HG03354 (cell line): ENCODE data around the gene BAAT.
"Not testable (repeated sequence)": the region's sequence is repeated elsewhere in the genome, so short reads cannot be mapped to it uniquely, and the experiment has no call there.

Experiments
- ATAC-seq: cut with Tn5 transposase; IDR thresholded peaks from one replicate; pipeline ENCODE4 v1.9.1; 2021; ENCODE audit warnings: mild to moderate bottlenecking; ENCODE audit not compliant: unreplicated experiment, poor library complexity, severe bottlenecking

BAAT gene

DNA sequence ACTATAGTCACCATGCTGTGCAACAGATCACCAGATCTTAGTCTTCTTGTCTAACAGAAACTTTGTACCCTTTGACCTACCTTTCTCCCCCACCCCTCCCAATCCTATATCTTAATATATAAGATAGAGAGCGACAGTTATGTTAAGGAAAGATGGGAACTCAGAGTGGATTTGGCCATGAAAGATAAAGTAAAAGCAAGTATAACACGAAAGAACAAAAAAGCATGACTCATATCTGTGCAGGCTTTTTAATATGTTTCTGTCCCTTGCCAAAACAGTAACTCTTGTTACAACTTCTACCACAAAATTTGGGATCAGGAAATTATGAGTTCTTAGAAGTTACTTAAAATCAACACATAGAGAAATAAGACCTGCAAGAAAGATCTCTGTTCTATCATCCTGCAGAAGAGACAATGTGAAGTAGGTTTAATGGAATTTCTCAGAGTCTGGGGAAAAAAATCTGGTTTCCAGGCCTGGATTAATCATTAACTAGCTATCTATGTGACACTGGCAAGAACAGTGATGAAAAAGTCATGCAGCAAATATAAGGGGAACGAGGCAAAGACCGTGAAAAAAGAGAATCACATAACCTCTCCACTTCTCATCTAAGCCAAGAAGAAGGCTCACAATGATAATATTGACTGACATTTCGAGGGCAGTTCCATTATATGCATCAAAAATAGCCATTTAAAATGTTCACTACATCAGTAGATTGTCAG, 18.6 kb downstream of the BAAT start:
- no peak for ATAC-seq

DNA sequence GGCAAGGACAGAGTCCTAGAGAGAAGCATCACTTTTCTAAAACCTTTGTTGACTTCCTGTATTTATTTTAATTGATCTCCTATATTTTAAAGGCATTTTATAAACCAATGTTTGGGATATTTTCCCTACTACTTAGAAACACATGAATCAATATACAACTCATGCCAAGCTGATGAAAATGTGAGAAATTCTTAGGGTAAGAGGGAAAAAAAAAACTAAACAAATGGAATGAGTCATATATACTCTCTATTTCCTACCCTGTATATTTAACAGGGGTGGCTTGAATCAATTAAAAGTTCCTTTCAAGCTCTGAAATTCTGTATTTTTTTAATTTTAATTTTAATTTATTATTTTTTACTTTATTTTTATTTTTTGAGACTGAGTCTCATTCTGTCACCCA, 19.6 kb downstream of the BAAT start:
- no peak for ATAC-seq

DNA sequence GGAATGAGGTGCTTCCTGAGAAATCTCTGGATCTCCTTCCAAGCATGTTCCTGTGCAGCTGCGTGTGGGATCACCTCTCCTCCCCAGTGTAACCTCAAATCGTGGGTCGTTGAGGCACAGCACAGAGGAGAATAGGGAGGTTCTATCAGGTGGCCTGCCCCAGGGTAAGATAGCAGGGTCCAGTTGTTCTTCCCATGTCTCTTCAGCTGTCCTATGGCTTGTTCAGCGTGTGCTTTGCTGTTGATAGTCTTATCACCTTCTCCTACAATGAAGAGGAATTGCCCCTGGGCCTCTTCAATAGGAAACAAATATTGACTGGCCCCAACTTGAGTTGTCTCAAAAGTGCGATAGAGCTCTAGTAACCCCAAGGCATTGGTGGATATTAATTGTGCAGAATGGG, 22.4 kb downstream of the BAAT start:
- no peak for ATAC-seq

DNA sequence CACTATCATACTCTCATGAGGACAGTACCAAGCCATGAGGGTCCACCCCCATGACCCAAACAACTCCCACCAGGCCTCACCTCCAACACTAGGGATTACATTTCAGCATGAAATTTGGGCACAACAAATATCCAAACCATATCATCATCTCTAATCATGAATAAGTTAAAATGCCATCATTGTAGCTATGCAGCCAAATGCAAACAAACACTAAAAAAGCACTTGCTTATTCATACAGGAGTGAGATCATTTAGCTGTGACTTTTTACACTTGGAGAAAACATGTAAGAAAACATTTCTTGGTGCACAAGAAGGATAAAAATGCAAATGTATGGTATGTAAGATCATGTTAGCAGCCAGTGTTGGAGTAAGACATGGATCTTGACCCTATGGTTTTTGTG, 24.2 kb downstream of the BAAT start:
- ATAC-seq, result no peak

DNA sequence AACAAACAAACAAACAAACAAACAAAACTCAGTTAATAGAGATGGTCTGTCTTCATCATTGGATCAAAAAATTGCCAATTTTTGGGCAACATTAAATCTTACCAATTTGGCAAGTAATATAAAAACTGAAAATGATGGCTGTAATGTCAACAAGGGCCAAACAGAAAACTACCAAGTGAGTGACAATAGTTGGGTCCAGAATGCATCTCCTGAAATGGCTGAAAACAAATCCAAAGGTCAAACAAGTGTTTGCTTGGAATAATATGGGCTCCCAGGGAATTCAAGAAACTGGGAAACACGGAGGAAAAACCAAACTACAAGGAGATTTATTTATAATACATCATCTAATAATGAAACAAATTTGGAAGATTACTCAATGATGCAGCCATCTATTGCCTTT, 25.1 kb downstream of the BAAT start:
- ATAC-seq, result no peak

DNA sequence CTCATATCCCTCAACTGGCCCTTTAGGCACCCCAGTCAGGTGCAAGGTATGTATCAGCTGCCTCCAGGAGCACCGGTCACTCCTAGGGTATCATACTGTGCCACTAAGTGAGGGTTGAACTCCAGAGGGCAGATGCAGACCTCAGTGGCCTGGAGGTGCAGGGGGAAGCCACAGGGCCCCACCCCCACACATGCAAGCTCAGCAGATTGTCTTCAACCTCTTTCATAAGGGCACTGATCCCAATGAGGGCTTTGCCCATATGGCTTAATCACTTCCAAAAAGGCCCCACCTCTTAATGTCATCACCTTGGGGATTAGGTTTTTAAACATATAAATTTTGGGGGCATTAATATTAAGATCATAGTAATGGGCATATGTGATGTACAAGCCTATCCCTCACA, 28.2 kb downstream of the BAAT start:
- ATAC-seq, result no peak

DNA sequence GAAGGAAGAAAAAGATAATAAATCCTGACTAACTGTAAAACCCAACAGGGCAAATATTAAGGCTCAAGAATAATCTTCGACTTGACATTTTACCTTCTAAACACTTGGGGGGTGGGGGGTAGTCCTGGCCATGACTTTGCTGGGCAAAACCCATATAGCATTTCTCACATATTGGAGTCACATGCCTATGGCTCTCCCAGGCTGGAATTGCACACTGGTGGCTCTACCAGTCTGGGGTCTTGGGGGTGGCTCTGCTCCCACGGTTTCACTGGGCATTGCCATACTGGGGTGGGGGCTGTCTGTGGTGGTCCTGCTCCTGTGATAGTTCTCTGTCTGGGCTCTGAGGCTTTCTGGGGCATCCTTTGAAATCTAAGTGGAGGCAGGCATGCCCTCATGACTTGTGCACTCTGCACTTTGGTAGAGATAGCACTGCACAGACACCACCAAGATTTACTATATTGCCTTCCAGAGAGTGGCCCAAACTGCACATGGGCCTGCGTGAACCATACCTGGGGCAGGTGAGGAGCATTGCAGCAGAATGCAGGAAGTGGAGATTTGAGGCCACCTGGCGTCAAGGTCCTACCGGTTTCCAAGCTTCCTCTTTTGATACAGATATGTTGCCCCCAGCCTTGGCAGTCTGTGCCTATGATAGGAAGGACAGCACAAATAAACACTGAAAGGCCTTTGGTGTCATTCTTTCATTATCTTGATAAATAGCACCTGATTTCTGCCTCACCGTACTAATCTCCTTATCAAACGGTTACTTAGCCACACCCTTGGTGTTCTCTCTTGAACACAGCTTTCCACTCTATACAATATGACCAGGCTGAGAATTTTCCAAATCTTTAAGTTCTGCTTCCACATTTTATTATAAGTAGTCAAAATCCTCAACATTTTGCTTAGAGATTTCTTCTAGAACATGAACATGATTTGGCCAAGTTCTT, 29.8 kb downstream of the BAAT start:
- ATAC-seq, result no peak

DNA sequence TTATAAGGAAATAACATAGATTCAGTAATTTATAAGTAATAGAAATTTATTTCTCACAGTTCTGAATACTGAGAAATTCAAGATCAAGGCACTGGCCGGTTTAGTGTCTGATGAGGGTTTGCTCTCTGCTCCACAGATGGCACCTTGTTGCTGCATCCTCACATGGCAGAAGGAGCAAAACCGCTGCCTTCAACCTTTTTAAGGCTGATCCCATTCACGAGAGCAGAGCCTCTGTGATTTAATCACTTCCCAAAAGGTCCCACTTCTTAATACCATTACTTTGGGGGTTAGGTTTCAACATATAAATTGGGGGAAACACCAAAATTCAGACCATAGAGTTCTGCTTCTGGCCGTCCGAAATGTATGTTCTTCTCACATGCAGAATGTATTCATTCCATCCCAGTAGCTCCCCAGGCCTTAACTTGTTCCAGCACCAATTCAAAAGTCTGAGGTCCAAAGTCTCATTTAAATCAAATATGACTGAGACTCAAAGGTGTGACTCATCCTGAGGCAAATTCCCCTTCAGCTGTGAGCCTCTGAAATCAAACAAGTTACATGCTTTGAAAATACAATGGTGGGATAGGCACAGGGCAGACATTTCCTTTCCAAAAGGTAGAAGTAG, 30.6 kb downstream of the BAAT start:
- ATAC-seq, result no peak

DNA sequence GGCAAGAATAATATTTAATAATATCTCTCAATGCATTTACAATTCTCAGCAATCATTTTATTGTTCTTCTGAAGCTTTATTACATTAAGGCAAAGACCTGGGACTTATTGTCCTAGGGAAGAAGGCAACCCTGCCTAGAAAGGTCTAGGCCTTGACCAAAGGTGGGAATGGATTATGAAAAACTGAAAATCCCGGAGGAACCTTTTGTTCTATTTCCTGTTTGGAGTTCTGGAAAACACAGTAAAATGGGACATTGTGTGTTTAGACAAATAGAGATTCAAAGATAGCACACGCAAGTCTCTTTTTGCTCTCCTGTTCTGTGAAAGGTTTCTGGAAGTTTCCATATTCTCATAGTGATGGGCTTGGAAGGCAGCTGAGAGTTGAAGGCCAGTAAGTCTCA, 31.1 kb downstream of the BAAT start:
- ATAC-seq, result no peak

DNA sequence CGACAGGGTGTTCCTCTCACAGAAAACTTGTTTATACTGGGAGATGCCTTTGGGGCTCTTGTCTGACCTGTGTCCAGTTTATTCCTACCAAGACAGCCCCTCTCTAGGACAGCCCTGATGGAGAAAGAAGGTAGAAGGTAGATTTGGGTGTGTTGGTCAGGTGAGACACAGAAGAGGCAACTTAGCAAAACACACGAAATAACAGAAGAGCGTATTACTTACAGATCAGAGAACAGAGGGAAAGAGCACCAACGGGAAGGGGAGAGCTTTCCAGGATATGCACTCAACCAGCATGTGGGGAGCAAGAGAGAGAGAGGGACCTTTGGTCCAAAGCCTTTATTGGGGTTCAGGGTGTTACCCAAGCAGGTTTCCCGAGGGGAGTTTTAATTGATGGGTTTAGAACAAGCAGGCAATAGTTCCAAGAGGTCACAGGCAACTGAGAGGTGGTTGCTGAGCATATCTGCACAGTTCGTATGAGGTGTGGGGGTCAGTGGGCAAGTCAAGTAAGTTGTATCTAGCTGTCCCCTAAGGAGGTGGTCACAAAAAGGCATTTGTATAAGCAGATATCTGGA, 31.8 kb downstream of the BAAT start:
- ATAC-seq, result no peak

DNA sequence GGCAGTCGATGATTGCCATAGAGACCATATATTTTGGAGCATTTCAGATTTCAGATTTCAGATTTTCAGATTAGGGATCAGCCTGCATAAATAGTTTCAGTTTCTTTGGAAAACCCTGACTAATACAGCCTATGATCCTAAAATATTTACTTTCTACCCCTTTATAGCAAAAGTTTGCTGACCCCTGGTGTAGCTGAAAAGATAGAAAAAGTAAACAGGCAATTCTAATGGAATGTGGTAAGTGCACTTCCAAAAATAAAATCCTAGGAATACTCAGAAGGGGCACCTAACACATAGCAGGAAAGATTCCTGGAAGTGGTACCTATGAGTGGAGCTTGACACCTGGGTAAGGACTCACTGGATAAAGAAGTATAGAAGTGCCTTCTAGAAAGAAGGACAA, 34.5 kb downstream of the BAAT start:
- ATAC-seq, result no peak

DNA sequence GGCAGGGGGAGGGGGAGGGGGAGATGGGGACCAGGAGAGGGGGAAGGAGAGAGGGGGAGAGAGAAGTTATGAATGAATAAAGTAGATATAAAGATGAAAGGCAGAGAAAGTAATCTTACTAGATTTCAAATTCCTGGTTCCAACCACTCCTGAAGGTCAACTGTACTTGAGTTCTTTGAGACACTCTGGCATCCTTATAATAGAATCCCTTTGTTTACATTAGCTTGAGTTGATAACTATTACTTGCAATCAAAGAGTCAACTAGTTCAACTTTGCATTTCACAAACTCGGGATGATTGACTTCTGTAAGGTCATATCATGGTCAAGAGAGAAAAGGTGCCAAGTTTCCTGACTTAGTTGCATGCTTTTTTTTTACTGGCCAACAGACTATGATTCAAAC, 42.2 kb downstream of the BAAT start:
- no peak for ATAC-seq

DNA sequence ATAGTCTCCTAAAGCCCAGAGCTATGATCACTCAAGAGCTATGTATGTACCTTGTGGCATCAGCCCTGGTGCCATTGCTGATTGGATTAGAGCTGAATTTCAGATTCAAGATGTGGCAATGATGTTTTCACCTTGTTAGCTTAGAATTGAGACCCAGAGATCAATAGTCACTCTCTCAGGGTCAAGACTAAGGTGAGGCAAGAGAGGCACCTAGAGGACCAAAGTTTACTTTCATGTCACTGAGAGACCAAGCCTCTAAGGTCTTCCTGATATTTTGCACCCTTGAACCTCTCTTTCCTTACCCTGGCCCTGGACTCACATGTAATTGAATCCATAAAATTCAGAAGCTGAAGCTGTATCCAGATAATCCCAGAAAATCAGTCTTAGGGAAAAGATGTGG, 42.8 kb downstream of the BAAT start:
- no peak for ATAC-seq

DNA sequence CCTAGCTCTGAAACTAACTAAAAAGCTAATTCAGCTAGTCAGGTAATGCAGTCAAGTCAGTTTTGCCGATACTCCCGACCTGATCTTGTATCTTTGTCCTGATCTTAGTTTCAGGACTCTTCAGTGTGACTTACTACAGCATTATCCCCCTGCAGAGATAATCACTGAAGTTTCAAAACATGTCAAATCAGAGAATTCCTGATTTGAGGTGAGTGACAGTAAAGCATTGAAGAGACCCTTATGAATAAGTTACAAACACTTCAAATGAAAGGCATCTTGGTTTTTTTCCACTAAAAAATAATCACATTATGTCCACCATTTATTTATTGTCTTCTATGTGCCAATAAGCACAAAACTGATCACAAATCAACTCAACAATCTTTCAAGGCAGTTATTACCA, 47.6 kb downstream of the BAAT start:
- no peak for ATAC-seq

DNA sequence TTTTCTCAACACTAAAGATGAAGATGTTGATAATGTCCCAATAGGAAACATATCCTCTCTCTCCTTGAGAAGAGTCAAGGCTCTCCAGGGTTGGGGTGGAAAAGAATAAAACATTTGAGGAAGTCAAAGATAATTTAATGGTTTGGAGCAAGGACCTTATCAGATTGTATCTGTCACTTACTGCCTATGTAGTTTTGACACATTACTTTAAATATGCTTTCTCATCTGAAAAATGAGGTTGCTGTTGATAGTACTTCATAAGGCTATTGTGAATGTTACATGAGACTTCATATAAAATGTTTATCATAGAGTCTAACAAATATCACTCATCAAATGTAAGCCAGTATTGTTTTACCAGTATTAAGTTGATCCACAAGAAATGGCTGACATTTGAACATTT, 48.7 kb downstream of the BAAT start:
- no peak for ATAC-seq

DNA sequence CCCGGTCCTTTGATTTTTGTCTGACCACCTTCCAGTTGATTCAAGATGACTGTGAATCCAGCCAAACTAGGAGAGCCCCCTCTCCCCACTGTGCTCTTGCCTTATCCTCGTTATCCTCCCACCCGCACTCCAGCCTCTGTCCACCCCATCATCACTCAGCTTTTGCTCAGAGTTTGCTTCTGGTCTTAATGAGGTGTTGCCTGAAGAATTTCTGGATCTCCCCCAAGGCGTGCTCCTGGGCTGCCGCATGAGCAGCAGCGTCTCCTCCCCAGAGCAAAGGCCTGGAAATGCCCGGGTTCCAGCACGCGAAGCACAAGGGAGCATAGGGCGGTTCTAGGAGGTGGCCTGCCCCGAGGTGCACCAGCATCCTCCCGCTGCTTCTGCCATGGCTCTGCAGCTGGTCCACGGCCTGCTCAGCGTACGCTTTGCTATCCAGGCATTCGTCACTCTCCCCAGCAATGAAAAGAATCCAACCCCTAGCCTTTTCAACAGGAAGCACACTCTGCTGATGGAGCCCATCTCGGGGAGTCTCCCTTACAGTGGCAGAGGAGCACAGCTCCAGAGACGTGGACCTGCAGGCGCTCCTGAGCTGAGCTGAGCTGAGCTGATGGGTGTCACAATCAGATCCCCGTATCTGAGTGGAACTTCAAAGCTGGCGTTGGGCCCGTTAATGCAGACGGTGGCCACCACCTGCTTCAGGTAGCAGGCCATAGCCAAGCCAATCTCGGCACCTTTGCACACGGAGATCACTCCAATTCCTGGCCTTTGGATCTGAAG, 50.7 kb downstream of the BAAT start:
- no peak for ATAC-seq

DNA sequence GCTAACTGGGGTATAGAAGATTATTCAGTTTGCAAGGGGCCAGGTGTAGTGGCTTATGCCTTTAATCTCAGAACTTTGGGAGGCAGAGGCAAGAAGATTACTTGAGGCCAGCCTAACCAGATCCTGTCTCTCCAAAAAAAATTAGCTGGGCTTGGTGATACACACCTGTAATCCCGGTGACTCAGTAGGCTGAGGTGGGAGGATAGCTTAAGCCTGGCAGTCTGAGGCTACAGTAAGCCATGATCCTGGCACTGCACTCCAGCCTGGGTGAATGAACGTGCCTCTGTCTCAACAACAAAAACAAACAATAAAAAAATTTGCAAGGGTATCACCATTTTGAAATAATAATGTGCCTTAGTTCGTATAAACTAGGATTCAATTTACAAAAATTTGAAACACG, 51.3 kb downstream of the BAAT start:
- no peak for ATAC-seq

DNA sequence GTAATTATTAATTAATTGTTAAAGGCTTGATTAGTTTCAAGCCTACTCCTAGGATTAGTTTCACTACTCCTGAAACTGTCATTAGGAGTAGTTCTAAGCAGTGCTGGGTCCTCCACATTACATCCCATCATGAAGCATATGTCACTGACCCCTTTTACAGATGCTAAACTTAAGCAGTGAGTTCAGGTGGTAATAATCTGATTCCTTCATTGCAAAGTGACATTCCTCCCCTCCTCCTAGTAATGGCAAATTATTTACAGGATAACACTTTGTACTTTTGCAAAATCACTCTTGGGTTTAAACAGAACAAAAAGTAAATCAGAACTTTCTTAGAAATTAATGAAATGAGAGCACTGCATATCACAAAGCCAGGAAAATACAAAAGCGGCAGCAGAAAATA, 52.4 kb downstream of the BAAT start:
- ATAC-seq, result no peak

DNA sequence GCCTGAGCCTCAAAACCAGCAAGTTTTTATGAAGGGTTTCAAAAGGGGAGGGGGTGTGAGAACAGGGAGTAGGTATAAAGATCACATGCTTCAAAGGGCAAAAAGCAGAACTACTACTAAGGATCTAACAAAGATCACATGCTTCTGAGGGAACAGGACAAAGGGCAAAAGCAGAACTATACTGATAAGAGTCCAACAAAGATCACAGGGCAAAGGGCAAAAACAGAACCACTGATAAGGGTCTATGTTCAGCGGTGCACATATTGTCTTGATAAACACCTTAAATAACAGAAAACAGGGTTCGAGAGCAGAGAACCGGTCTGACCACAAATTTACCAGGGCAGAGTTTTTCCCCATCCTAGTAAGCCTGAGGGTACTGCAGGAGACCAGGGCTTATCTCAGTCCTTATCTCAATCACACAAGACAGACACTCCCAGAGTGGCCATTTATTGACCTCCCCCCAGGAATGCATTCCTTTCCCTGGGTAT, 57.3 kb downstream of the BAAT start:
- not testable (repeated sequence) for ATAC-seq

DNA sequence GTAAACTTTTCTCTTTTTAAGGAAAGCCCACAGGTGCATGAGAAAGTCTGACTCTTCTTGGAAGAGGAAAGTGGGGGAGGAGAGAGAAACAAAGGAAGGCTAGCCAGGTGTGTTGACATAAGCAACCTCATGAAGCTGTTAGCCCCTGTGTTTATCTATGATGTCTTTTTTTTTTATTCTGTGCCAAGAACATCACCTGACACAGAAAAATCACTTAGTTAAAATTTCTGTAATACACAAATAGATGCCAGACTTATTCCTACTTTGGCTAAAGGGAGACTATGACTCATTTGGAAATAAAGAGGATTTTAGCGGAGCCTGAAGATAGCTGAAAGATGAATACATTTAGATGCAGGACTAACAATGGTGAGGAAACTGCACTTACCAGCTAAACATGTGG, 58.3 kb downstream of the BAAT start:
- no peak for ATAC-seq
